Colonic mucosa (tissue), 4 donors: ENCODE results near the gene SLC7A4. TPM values are rescaled to one million over a fixed set of nuclear protein-coding genes. Genes with fewer than 3 reads are reported as not detected.
"Not testable (repeated sequence)": the region's sequence is repeated elsewhere in the genome, so short reads cannot be mapped to it uniquely, and the experiment has no call there.

Experiments used
- DNase-seq: peaks from one replicate; pipeline ENCODE4 v3.0.0-alpha.2; 2020
- H3K27ac ChIP-seq: fragments of 200-600 bp; one replicate; pipeline ENCODE4 v1.8.0; 2021
- H3K27me3 ChIP-seq: fragments of 200-600 bp; one replicate; pipeline ENCODE4 v1.8.0; 2021
- H3K36me3 ChIP-seq: fragments of 200-600 bp; one replicate; pipeline ENCODE4 v1.8.0; 2021
- H3K4me1 ChIP-seq: fragments of 200-600 bp; one replicate; pipeline ENCODE4 v1.8.0; 2021; ENCODE audit warnings: mild to moderate bottlenecking
- H3K4me3 ChIP-seq: fragments of 200-600 bp; one replicate; pipeline ENCODE4 v1.8.0; 2021
- H3K9ac ChIP-seq, 2 donors: one replicate each; pipeline ENCODE4 v1.7.0; 2013; ENCODE audit warnings: control low read depth in 2 of 2, low read depth in 2 of 2, low read length in 2 of 2
- H3K9me3 ChIP-seq: fragments of 200-600 bp; one replicate; pipeline ENCODE4 v1.8.0; 2021
- intact Hi-C: fragments of 100-400 bp; cut with DNase I; formaldehyde crosslinking; loops from one replicate; pipeline ENCODE4 v1.14.1; 2022
- total RNA-seq, 2 donors: library from RNA; stranded (reverse); fragmentation: NEBNext Ultra II Directional in 1 of 2; extraction: Animal tissue kit (Norgen Biotek cat#: 25700) in 1 of 2; gene quantifications; one replicate each; pipeline ENCODE4 v1.2.1, GENCODE V29; 2021
- TF ChIP-seq, protein P1 (sequence below): fragments of 200-600 bp; IDR thresholded peaks from one replicate; pipeline ENCODE4 v1.8.0; 2022; ENCODE audit warnings: antibody characterized with exemption, mild to moderate bottlenecking
- donor health status: healthy.
- donor health status: DM: no; HTN: no; CAD: no.
- donor health status: DM: no; HTN: no; CAD: no.

SLC7A4 gene
- total RNA-seq, 2 donors from 2014 or later = 3.3 to 3.9 TPM

DNA sequence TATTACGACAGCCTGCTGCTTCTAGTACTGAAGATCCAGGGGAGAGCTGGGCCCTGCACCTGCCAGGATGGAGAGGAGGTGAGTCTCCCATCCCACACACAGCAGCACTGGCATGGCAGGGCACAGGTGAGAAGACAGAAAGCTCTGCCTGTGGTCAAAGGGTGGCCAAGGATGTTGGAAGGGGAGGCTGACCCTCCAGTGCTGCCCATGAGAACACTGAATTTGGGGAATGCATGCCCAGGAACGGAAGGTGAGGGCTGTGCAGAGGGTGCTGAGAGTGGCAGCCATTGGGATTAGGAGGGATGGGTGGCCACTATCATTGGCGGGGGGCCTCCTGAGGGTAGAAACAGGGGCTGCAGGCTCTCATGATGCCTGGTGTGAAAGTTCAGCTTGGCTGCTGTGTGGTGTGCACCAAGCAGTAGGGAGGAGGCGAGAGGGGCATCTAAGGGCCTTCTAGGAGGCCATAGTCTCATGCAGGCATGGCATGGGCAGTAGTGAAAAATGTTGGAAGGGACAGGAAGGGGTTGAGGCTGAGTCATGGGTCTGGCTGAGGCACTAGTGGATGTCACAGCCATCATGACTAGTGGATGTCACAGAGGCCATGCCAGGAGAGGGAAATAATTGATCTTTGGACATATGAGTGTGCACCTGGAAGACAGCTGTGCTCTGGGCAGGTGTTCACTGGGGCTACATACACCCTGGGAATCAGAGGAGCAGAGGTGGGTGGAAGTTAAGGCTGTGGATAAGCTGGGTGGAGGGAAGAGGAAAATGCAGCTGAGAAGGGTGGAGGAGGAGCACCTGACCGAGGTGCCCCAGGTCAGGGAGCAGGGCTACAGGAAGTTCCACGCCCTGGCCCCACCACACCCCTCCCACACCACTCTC is 10.9 kb upstream of the SLC7A4 start:
- TF ChIP-seq, protein P1, sequence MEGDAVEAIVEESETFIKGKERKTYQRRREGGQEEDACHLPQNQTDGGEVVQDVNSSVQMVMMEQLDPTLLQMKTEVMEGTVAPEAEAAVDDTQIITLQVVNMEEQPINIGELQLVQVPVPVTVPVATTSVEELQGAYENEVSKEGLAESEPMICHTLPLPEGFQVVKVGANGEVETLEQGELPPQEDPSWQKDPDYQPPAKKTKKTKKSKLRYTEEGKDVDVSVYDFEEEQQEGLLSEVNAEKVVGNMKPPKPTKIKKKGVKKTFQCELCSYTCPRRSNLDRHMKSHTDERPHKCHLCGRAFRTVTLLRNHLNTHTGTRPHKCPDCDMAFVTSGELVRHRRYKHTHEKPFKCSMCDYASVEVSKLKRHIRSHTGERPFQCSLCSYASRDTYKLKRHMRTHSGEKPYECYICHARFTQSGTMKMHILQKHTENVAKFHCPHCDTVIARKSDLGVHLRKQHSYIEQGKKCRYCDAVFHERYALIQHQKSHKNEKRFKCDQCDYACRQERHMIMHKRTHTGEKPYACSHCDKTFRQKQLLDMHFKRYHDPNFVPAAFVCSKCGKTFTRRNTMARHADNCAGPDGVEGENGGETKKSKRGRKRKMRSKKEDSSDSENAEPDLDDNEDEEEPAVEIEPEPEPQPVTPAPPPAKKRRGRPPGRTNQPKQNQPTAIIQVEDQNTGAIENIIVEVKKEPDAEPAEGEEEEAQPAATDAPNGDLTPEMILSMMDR = no peak
- intact Hi-C loops = no loop called here
- Histone ChIP-seq H3K27ac (no peak overlapping the region), H3K4me1 (peaks cover 10% of the 10 kb centered on the region), H3K27me3 (no peaks in the 10 kb centered on the region), H3K4me3 (no peak overlapping the region), H3K9ac (no peak overlapping the region), H3K36me3 (no peaks in the 10 kb centered on the region), H3K9me3 (no peaks in the 10 kb centered on the region)
- DNase-seq = peak; percentile 50

GRCh38 chr22:21041937-21042336 is 9.6 kb upstream of the SLC7A4 start:
- Histone ChIP-seq H3K9ac (no peak overlapping the region), H3K36me3 (no peaks in the 10 kb centered on the region), H3K4me3 (no peak overlapping the region), H3K27me3 (no peaks in the 10 kb centered on the region), H3K4me1 (peaks cover 10% of the 10 kb centered on the region), H3K9me3 (no peaks in the 10 kb centered on the region), H3K27ac (no peak overlapping the region)
- DNase-seq = no peak
- intact Hi-C loops = no loop called here
- TF ChIP-seq, protein P1 = no peak

DNA sequence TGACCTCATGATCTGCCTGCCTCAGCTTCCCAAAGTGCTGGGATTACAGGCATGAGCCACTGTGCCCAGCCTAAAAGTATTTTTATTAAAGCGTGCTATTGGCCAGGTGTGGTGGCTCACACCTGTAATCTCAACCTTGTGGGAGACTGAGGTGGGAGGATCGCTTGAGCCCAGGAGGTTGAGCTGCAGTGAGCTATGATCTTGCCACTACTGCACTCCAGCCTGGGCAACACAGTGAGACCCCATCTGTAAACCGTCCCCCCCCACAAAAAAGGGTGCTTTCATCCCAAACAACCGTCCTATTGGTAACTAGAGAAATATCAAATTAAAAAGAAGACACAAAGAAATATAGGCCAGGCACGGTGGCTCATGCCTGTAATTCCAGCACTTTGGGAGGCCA is 6.8 kb upstream of the SLC7A4 start:
- H3K4me3 ChIP-seq, DNase-seq, H3K36me3 ChIP-seq, H3K27ac ChIP-seq, H3K4me1 ChIP-seq, H3K9ac ChIP-seq, H3K9me3 ChIP-seq, H3K27me3 ChIP-seq, intact Hi-C loops: not testable (repeated sequence)

DNA sequence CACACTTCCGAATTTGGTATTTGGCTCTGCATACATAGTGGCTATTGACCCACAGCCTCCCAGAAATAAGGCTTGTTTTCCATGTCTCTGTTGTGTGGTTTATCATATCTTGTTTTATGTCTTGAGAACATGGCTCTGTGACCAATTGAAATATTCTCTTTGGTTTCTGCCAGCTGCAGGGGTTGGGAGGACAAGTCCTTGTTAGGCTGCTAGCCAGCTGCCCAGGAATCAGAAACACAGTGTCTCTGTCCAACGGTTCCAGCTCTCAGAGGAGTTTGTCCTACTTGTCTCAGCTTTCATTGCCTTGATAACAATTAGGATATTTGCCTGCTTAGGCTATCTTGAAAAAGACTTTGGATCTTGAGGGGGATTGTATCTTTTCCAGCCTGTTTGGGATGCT is 6.0 kb upstream of the SLC7A4 start:
- TF ChIP-seq, protein P1 = no peak
- Histone ChIP-seq H3K4me3 (no peak overlapping the region), H3K4me1 (no peaks in the 10 kb centered on the region), H3K36me3 (no peaks in the 10 kb centered on the region), H3K9ac (no peak overlapping the region), H3K27me3 (no peaks in the 10 kb centered on the region), H3K9me3 (no peaks in the 10 kb centered on the region), H3K27ac (no peak overlapping the region)
- DNase-seq = no peak
- intact Hi-C loops = no loop called here

DNA sequence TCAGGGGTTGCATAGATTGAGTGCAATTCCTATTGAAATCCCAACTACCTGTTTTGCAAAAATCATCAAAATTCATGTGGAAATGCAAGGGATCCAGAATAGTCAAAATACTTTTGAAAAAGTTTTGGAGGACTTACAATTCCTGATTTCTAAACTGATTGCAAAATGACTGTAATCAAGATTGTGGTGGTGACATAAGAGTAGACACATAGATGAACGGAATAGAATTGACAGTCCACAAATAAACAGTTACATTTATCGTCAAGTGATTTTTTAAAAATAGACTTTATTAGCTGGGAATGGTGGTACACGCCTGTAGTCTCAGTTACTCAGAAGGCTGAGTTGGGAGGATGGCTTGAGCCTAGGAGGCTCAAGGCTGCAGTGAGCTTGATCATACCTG is 2.6 kb upstream of the SLC7A4 start:
- TF ChIP-seq, protein P1 = no peak
- Histone ChIP-seq H3K27ac (no peak overlapping the region), H3K4me3 (no peak overlapping the region), H3K9ac (no peak overlapping the region), H3K36me3 (no peaks in the 10 kb centered on the region), H3K4me1 (no peaks in the 10 kb centered on the region), H3K27me3 (peaks cover 13% of the 10 kb centered on the region), H3K9me3 (no peaks in the 10 kb centered on the region)
- DNase-seq = no peak
- intact Hi-C loops = no loop called here

DNA sequence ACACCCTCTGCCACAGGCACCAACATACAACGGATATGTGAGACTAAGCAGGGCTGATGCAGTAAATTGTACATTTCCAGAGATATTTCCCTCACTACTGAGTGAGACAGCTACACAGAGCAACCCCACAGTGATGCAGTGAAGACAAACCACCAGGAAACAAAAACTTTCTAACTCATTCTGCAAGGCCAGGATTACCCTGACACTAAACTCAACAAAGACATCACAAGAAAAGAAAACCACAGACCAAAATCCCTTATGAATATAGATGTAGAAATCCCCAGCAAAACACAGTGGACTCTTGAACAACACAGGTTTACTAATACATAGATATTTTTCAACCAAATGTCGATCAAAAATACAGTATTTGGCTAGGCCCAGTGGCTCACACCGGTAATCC is 1.5 kb upstream of the SLC7A4 start:
- Histone ChIP-seq H3K27me3 (peaks cover 13% of the 10 kb centered on the region), H3K9ac (no peak overlapping the region), H3K4me3 (no peak overlapping the region), H3K4me1 (no peaks in the 10 kb centered on the region), H3K9me3 (no peaks in the 10 kb centered on the region), H3K36me3 (no peaks in the 10 kb centered on the region), H3K27ac (no peak overlapping the region)
- no peak for DNase-seq
- TF ChIP-seq, protein P1 = no peak
- intact Hi-C loops = no loop called here
